Activated effector memory CD4-positive, alpha-beta T cell treated with Interleukin-2 at 50 U/mL for 16 hours (primary cell): ENCODE data around the gene ZNF594.
"Not testable (repeated sequence)": the region's sequence is repeated elsewhere in the genome, so short reads cannot be mapped to it uniquely, and the experiment has no call there.

ENCODE experiments used
- DNase-seq: peaks from one replicate; pipeline ENCODE4 v3.0.0-alpha.2; 2020

Gene ZNF594

DNA sequence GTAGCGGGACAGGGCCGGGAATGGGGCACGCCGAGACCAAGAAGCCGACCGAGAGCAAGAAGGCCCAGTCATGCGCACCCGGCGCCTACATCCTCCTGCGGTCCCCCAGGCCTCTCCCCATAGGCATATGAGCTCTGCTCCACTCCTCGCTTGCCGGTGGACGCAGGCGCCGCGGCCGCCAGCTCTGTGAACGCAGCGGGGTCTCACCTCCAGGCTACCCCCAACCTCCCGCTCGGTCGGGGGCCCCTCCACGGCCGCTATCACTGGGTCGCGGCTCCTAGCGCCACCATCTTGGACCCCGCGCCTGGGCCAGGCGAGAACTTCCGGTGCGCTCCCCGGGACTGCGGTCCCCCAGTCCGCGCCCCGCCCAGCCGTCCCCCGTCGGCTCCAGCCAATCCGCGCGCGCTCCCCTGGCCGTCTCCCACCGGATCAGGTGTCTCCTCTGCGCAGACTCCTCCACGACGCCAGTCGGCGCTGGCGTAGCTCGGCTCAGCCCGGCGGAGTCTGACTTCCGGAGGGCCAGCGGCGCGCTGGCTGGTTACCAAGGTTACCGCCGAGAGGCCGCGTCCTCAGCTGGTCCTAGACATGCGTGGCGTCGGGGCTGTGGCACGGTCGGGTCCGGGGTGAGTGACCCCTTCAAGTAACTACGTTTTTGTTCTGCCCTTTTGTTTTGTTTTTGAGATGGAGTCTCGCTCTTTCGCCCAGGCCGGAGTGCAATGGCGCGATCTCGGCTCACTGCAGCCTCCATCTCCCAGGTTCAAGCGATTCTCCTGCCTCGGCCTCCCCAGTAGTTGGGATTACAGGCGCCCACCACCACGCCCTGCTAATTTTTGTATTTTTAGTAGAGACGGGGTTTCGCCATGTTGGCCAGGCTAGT, at the start of gene ZNF594:
Gene ZNF594 (minus strand): TSS at position 328 of the 877 bp plus-strand sequence. CDS start 7,612 bp downstream, outside the sequence.
- DNase-seq, result peak; percentile 96

GRCh38 chr17:5239769-5240168, 48.1 kb upstream of the ZNF594 start:
- DNase-seq, result not testable (repeated sequence)

DNA sequence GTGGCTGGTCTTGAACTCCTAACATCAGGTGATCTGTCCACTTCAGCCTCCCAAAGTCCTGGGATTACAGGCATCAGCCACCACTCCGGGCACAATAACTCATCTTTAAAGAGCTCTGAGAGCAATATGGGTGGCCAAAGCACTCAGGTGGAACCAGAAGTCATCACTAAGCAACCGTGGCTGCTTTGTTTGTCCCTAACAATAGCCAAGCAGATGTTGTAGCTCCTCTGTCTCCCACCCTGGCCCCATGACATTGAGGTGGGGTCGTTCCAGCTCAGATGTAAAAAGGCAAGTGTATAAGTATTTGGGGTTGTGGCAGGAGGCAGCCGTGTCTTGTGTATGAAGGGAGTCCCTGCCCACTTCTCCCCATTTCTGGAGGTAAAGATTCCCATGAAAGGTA, 46.7 kb upstream of the ZNF594 start:
- DNase-seq, result no peak

DNA sequence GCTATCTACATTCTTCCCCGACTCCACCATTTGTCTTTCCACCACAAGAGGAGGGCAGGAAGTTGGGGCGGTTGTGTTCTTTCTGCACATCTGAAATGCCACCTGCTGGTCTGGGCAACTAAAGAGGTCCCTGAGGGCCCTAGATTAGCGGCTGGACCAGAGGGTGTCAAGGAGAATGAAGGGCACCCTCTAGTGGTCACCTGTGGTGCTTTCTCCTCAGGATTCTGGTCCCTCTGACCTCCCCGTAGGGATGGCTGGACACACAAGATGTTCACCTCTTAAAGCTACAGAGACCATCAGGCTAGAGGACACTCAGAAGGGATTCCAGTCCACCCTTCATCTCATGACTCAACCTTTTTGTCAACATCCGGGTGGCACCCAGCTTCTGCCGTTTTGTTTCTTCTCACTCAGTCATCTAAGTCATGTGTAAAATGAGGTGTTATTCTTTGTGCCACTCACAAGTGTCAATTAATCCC, 45.9 kb upstream of the ZNF594 start:
- peak; percentile 4 for DNase-seq

DNA sequence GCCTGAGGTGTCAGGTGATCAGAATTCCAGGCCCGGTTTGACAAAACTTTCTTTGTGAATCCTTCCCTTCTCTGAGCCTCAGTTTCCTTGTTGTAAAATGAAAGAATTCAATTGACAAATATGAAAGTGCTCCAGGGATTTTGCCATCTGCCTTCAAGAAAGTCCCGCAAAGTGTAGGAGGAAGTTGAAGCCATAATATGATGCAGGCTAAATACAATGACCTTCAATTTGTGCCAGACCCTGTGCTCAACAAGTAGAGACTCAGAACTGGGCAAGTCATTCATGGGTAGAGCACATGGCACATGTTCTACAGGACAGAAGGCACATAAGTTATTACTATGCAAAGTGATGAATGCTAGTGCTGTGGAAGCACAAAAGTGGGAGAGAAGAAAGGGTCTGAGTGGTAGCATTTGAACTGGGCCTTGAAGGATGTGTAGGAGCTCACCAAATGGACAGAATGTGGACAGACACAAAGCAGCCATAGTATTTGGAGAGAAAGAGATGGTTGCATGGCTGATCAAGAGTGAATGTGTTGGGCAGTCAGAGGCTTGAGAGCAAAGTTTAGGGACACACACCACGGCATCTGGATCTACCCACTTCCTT, 45.4 kb upstream of the ZNF594 start:
- DNase-seq, result no peak

DNA sequence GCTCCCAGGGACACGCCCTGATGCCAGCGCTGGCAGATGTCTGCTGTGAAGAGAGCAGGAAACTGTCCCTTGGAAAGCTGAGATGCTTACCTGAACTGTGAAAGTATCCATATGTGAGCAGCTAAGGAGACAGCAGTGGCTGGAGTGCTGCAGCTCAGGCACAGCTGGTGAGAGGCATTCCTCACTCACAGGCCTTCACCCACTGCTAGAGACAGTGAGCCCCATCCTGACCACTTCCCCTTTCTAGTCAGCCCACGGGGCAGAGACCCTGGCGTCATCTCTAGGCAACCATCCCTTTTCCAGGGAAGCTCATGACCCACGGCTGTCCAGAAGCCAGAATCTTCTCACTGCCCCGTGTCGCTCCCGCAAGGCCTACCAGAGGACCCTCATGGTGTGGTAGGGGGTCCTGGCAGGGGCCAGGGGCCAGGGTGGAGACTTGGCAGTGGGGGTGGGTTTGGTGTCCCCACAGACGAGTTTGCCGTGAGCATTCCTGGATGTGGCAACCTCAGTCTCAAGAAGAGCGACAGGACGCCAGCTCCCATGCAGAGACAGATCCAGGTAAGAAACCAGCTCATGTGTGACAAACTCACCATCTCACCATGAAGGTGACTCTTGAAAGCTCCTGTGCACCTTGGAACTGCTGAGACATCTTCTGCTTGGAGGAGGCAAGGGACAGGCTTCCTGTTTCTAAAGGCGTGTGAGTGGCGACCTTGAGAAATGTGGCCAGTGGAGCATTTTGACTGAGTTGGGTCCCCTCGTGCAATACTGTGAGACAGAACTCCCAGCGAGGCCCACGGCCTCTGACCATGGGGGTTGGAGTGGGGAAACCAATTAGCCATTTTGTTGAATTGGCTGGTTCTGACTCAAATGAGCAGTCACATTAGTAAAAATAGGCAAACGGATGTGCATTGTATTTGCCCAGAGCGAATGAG, 43.2 kb upstream of the ZNF594 start, which contains the start of gene SCIMP:
Gene SCIMP (minus strand): TSS at position 216 of the 932 bp plus-strand sequence. CDS start 105 bp downstream, at position 111.
- no peak for DNase-seq

- not testable (repeated sequence) for DNase-seq
These were observed 41.8 kb upstream of the ZNF594 start for GRCh38 chr17:5233492-5233891.

GRCh38 chr17:5226940-5227878, 35.5 kb upstream of the ZNF594 start:
- no peak for DNase-seq

DNA sequence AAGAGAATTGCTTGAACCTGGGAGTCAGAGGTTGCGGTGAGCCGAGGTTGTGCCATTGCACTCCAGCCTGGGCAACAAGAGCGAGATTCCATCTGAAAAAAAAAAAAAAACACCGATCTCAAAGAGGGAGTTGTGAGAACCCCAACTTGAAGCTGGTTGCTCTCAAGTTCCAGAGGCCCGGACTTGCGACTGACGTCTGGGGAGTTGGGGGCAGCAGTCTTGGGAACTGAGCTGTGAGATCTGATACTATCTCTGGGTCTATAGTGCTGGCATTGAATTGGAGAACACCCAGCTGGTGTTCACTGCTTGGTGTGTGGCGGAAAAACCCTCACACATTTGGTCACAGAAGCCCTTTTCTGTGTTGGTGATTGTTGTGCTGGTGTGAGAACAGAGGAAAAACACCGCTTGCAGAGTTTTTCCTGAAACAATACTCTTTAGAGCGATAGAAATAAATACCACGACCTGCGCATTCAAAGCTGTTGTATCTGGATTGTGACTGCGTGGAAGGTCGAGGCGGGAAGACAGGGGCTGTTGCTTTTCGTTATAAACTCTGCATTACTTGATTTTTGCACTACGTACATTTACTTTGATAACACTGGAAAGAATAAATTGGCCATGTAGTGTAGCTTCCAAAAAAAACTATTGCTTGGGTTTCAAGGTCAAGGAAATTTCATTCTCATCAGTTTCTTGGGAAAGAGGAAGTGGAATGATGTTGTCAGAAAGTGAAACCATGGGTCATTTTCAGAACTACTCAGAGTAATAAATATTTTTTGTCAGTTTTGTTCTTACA, 34.2 kb upstream of the ZNF594 start:
- no peak for DNase-seq

DNA sequence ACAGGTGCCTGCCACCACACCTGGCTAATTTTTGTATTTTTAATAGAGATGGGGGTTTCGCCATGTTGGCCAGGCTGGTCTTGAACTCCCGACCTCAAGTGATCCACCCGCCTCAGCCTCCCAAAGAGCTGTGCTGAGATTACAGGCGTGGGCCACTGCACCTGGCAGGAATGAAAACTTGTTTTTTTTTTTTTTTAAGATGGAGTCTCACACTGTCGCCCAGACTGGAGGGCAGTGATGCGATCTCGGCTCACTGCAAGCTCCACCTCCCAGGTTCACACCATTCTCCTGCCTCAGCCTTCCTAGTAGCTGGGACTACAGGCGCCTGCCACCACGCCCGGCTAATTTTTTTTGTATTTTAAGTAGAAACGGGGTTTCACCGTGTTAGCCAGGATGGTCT, 30.2 kb upstream of the ZNF594 start:
- not testable (repeated sequence) for DNase-seq

DNA sequence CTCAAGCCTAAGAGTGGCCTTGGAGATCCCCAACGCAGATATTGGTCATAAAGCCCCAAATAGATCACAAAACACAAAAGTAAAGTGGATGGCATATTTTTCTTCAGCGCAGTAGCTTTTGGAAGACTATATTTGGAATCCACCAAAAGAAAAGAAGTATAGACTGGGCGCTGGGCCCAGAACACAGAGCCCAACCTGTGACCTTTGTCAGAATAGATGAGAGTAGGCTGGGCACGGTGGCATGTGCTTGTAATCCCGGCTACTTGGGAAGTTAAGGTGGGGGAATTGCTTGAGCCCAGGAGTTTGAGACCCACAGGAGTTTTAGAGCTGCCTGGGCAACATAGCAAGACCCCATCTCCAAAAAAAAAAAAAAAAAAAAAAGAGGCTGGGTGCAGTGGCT, 28.4 kb upstream of the ZNF594 start:
- no peak for DNase-seq

DNA sequence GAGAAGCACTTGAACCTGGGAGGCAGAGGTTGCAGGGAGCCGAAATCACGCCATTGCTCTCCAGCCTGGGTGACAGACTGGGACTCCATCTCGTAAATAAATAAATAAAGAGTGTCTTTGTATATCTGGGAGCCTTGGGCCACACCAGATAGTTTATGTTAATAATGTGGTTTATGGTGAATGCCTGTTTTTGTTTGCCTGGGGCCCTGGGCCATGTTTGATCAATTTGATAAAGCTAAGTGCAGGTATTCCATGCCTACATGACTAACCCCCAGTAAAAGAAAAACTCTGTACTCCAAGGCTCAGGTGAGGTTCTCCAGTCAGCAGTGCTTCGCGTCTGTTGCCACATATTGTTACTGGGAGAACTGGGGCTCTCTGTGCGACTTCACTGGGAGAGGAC, 27.9 kb upstream of the ZNF594 start:
- DNase-seq, result no peak

DNA sequence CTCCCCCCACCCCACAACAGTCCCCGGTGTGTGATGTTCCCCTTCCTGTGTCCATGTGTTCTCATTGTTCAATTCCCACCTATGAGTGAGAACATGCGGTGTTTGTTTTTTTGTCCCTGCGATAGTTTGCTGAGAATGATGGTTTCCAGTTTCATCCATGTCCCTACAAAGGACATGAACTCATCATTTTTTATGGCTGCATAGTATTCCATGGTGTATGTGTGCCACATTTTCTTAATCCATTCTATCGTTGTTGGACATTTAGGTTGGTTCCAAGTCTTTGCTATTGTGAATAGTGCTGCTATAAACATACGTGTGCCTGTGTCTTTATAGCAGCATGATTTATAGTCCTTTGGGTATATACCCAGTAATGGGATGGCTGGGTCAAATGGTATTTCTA, 25.9 kb upstream of the ZNF594 start:
- DNase-seq, result not testable (repeated sequence)

DNA sequence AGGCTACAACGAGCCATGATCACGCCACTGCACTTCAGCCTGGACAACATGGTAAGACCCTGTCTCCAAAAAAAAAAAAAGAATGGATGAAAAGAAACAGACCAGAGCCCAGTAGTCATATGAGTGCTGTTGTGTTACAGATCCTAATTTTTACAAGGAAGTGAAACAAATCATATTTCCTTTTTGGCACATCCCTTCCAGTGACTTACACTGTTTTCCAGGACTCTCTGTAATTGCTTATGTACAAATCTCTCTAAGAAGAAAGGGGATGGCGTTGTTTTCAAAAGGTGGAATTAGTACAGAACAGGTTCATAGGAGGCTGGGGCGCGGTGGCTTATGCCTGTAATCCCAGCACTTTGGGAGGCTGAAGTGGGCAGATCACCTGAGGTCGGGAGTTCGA, 19.8 kb upstream of the ZNF594 start:
- no peak for DNase-seq

- DNase-seq, result no peak
These were observed 19.1 kb upstream of the ZNF594 start for GRCh38 chr17:5210614-5211252.

GRCh38 chr17:5210091-5210490, 18.4 kb upstream of the ZNF594 start:
- no peak for DNase-seq

GRCh38 chr17:5209396-5209795, 17.7 kb upstream of the ZNF594 start:
- DNase-seq, result no peak

- no peak for DNase-seq
These were observed 12.2 kb upstream of the ZNF594 start for GRCh38 chr17:5203908-5204294.

GRCh38 chr17:5203178-5203907, 11.7 kb upstream of the ZNF594 start:
- DNase-seq, result no peak

DNA sequence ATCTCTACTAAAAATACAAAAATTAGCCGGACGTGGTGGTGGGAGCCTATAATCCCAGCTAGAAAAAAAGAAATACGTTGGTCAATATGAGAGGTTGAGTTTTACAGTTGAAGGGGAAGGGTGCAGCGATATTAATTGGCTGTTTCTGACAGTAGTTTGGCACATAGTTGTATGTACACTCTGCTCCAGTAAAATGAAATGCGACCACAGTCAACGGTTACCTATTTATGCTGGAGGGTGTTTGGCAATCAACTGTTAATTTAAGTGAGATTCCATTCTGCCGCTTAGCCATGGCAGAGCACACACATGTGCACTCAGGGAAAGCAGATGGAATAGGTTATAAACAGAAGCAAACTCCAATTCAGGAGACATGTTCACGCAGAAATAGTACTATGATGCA, 9.3 kb upstream of the ZNF594 start:
- no peak for DNase-seq
